KG1 (cell line): ENCODE results near the gene MBD4.

Experiments
- DNase-seq: peaks from one replicate; lab custom pipeline; 2025; lab: John Stamatoyannopoulos, UW

The MBD4 gene

GRCh38 chr3:129463094-129463493 is 23.3 kb upstream of the MBD4 start:
- no peak for DNase-seq

GRCh38 chr3:129462361-129462968 is 22.7 kb upstream of the MBD4 start:
- DNase-seq, result no peak

GRCh38 chr3:129461461-129462146 is 21.9 kb upstream of the MBD4 start:
- no peak for DNase-seq

GRCh38 chr3:129461022-129461421 is 21.3 kb upstream of the MBD4 start:
- no peak for DNase-seq

- DNase-seq, result no peak
These were observed 20.8 kb upstream of the MBD4 start for GRCh38 chr3:129460572-129460971.

GRCh38 chr3:129460155-129460554 is 20.4 kb upstream of the MBD4 start:
- no peak for DNase-seq

GRCh38 chr3:129453732-129454131 is 14.0 kb upstream of the MBD4 start:
- no peak for DNase-seq

GRCh38 chr3:129449279-129450115 is 9.7 kb upstream of the MBD4 start:
- DNase-seq, result no peak

- DNase-seq, result no peak
These were observed 8.6 kb upstream of the MBD4 start for GRCh38 chr3:129448186-129448895.

GRCh38 chr3:129446926-129447325 is 7.2 kb upstream of the MBD4 start:
- no peak for DNase-seq

GRCh38 chr3:129445471-129445870 is 5.7 kb upstream of the MBD4 start:
- DNase-seq, result no peak

- DNase-seq, result no peak
These were observed 3.2 kb upstream of the MBD4 start for GRCh38 chr3:129442947-129443346.

- no peak for DNase-seq
These were observed 2.7 kb upstream of the MBD4 start for GRCh38 chr3:129442486-129442885.

- DNase-seq, result no peak
These were observed 2.0 kb upstream of the MBD4 start for GRCh38 chr3:129441782-129442181.

- DNase-seq, result no peak
These were observed 1.5 kb upstream of the MBD4 start for GRCh38 chr3:129441215-129441614.

- DNase-seq, result no peak
These were observed 956 bp upstream of the MBD4 start for GRCh38 chr3:129440618-129441190.

- DNase-seq, result peak; percentile 65
These were observed 427 bp downstream of the MBD4 start for GRCh38 chr3:129439226-129439816.

- no peak for DNase-seq
These were observed 4.4 kb downstream of the MBD4 start for GRCh38 chr3:129435367-129435766.

GRCh38 chr3:129434140-129434539 is 5.6 kb downstream of the MBD4 start:
- DNase-seq, result no peak

GRCh38 chr3:129433565-129433964 is 6.2 kb downstream of the MBD4 start:
- DNase-seq, result no peak

- DNase-seq, result no peak
These were observed 7.1 kb downstream of the MBD4 start for GRCh38 chr3:129432671-129433070.

GRCh38 chr3:129432036-129432435 is 7.7 kb downstream of the MBD4 start:
- DNase-seq, result no peak
